ENCODE data around the gene DNAJB6. TPM values are rescaled to one million over a fixed set of nuclear protein-coding genes. Genes with fewer than 3 reads are reported as not detected.

Gene DNAJB6
- total RNA-seq, 2 experiments from 2014 or later, result 103 to 105 TPM

DNA sequence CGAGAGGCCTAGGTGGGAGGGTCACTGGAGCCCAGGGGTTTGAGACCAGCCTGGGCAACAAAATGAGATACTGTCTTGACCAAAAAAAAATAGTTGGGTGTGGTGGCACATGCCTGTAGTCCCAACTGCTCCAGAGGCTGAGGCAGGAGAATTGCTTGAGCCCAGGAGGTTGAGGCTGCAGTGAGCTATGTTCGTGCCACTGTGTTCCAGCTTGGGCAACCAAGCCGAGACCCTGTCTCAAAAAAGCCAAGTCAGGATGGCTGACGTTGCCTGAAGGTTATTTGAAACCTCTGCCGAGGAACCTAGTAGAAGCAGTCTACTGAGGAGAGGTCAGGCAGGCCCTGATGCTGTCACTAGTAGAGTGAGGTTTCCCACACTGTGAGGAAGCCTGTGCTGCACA, 22.8 kb downstream of the DNAJB6 start:
- CTCF ChIA-PET, result interaction anchor here (1.0 kb wide), 1 partner anchor 27 kb away, joined by 4 read pairs; no protein-coding TSS in a partner anchor
- POLR2A ChIA-PET, result no interaction called here

DNA sequence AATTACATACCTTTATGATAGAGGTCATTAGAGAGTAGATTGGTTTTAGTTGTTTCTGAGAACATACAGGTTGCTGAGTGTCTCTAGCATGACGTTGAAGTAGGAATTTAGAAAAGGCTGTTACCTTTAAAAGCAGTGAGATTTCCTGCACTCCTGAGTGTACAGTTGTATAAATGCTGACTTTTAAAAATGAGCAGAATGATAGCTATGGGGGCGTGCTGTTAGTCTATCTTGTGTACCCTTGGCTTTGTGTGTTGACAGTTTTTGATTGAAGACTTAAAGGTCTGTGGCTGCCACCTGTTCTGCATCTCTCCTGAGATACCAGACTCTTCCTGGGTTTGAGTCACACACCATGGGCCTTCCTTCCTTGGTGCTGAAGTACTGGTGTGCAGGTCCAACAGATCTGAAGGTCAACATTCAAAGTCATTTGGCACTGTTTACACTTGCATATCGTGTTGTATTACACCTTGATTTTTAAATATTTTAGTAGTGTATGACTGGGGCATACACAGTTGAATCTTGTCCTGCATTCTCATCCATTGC, 23.8 kb downstream of the DNAJB6 start:
- ChIA-PET POLR2A (no interaction called here), CTCF (no interaction called here)

DNA sequence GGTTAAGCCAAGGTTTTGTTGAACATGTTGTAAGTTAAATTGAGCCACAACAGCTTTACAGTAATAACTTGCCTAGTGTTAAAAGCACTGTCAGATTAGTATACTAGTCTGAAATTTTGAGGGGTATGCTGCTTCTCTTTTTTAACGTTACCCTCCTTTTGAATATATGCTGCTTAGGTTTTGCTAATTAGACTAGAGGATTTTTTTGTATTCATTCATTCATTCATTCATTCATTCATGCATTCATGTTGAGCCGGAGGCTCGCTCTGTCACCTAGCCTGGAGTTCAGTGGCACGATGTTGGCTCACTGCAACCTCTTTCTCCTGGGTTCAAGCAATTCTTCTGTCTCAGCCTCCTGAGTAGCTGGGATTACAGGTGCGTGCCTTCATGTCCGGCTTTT, 24.7 kb downstream of the DNAJB6 start:
- ChIA-PET POLR2A (interaction anchor here (0.6 kb wide), 1 partner anchor 1585 kb away, joined by 3 read pairs; no protein-coding TSS in a partner anchor), CTCF (no interaction called here)

DNA sequence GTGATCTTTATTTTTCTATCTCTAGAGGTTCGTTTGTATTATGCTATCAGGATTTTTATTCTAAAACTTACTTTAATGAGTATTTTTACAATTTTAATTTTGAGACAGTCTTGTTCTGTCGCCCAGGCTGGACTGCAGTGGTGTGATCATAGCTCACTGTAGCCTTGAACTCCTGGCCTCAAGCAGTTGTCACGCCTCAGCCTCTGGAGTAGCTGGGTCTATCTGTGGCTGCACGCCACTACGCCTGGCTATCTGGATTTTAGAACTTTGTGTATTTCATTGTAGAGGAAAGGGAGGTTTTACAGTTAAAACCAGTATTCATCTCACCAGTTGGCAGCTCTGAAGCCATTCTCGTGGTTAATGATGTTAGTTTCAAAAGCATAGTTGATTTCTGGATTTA, 25.9 kb downstream of the DNAJB6 start:
- CTCF ChIA-PET, result no interaction called here
- POLR2A ChIA-PET, result no interaction called here

DNA sequence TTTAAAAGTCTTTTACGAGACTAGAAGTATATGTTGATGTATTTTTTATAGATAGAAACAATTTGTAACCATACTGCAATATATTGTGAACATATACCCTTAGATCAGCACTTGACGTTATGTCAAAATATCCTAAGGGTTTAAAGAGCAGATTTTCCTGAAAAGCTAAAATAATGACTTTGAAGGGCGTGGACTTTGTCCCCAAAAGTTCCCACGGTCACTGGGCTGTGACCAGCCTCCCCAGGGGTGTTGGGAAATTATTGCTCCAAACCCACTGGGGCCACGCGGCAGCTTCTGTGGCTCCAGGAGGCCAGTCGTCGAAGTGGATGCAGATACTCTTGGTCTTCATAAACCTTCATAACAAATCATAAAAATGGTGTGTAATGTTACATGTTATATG, 29.9 kb downstream of the DNAJB6 start:
- CTCF ChIA-PET, result interaction anchor here (1.4 kb wide), 1 partner anchor 12 kb away, joined by 4 read pairs; no protein-coding TSS in a partner anchor
- POLR2A ChIA-PET, result no interaction called here

DNA sequence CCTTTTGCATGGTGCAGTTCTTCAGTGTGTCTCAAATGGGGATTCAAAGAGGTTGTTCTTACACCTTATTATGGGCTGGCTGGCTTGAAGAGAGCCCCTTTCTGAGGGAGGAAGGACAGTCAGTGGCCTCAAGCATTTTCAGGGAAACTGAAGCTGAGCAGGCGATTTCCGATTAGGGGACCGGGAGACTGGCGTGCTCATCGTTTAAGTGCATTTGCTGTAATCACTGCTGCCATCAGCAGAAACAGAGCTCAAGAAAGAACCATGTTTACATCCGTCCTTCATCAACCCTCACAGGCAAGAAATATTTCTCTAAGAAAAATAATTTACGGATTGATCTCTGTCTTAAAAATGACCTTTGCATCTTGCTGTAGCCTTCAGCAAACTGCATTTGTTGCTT, 32.2 kb downstream of the DNAJB6 start:
- POLR2A ChIA-PET, result interaction anchor here (0.5 kb wide), 1 partner anchor 25 kb away, joined by 4 read pairs; no protein-coding TSS in a partner anchor
- CTCF ChIA-PET, result interaction anchor here (1.1 kb wide), 1 partner anchor 18 kb away, joined by 3 read pairs; no protein-coding TSS in a partner anchor

DNA sequence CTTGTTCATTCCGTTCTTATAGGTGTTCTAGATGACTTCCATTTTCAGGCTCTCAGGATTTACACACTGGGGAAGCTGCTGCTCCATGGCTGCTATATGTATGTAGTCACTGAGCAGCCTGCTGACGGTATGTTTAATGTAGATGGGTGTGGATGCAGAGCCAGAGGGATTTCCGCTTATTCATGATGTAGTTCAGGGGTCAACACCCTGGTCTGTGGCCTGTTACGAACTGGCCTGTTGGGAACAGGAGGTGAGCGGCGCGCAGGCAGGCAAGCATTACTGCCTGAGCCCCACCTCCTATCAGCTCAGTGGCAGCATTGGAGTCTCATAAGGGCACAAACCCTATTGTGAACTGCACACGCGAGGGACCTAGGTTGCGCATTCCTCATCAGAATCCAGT, 33.9 kb downstream of the DNAJB6 start:
- ChIA-PET POLR2A (no interaction called here), CTCF (no interaction called here)

DNA sequence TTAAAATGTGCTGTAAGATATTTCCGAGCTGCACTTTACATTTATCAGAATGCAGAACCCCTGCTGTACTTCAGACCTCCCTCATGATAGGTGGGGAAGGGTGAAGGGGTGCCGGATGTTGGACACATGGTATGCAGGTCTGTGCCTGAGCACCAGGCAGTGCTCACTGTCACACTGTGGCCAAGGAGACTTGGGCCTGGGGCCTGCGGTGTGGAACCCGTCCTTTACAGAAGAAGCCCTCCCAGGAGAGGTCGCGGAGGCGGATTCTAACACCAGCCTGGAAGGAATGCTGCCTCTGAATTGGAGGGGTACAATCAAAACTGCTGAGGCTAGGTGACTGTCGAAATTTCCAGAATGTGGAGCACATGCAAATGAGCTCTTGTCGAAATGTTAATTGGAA, 34.5 kb downstream of the DNAJB6 start:
- CTCF ChIA-PET, result interaction anchor here (0.5 kb wide), 1 partner anchor 235 kb away, joined by 3 read pairs; no protein-coding TSS in a partner anchor
- POLR2A ChIA-PET, result no interaction called here

DNA sequence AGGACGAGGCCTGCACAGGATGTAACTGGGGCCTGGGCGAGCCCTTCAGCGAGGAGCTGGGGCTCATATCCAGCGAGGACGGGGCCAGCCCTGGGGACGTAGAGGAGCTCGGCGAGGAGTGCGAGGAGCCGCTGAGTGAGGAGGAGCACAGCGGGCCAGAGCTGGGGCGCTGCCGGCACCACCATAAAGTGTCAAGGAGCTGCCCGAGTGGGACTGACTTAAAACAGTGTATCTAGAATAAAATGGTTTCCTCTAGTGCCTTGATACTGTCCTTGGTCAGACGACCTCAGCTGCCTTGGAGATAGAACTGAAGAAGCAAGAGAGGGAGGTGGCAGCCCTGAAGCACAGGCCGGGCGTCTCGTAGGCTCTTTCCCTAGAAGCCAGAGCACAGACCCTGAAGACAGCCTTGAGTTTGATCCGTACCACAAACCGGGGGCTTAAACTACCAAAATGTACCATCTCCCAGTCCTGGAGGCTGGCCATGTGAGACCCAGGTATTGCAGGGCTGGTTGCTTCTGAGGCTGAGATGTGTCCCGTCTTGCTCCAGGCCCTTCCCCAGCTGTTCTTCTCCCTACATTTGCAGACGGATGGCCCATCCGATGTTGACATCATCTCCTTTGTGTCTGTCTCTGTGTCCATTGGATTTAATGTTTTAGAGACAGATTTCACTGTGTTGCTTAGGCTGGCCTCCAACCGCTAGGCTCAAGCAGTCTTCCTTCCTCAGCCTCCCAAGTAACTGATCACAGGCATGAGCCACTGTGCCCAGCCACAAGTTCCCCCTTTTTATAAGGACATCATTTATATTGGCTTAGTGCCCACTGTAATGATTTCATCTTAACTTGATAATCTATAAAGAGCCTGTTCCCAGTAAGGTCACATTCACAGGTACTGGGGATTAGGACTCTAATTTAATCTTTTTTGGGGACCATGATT, 35.8 kb downstream of the DNAJB6 start:
- CTCF ChIA-PET, result no interaction called here

DNA sequence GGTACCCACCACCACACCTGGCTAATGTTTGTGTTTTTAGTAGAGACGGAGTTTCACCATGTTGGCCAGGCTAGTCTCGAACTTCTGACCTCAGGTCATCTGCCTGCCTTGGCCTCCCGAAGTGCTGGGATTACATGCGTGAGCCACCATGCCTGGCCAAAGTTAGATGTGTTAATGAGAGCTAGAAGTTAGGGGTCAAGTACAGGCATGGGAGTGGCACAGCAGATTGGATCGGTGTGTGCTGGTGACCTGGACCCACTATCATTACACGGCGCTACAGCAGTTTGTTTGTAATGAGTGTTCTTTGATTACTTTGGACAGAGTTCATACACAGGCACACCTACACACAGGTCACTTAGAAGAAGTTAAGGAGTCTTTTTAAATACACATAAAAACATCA, 36.7 kb downstream of the DNAJB6 start:
- ChIA-PET CTCF (no interaction called here), POLR2A (no interaction called here)

More for the DNA sequence above, 35.8 kb downstream of the DNAJB6 start:
- POLR2A ChIA-PET, result no interaction called here

DNA sequence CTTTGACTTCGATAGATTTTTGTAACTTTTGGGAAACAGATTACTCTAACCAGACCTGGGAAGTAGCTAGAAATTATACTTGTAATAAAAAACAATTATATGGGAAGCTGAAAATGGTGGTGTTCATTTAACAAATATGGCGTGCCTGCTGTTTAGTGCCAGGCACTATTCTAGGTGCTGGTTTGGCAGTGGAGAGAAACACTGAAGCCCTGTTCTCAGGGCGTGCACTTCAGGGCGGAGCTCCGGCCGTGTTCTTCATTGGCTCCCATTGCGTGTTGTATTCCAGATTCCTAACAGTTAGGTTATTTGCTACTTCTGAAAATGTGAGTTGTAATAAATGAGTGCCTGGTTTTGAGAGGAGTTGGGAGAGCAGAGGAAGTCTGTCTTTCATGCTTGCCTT, 38.6 kb downstream of the DNAJB6 start:
- CTCF ChIA-PET, result no interaction called here
- POLR2A ChIA-PET, result interaction anchor here (0.6 kb wide), 1 partner anchor 9 kb away, joined by 3 read pairs; no protein-coding TSS in a partner anchor

DNA sequence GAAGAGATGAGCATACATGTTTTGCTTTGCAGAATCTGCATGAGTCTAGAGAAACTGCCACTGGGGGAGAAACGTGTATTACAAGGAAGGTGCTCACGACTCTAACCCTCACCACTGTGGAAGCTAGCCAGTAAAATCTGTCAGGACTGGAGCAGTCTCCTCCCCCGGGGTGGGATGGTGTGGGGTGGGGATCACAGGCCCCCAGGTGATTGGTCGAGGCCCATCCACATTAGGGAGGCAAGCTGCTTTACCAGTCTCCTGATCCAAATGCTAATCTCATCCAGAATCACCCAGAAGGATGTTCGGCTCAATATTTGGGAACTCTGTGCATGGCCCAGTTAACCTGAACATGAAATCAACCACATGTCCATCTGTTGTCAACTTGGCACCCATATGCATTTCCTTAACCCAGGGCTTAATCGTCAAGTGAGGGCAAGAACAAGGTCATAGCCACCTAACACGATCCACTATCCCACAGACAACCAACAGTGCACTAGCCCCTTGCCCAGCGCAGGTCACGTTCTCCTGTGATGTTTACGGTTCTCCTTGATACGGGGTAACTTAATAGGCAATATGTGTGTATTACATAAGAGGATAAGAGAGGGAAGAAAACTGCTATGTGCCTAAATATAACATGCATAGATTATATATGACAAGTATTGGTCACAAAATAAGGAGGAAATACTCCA, 40.8 kb downstream of the DNAJB6 start:
- CTCF ChIA-PET, result interaction anchor here (0.9 kb wide), 1 partner anchor 38 kb away, joined by 3 read pairs; no protein-coding TSS in a partner anchor
- POLR2A ChIA-PET, result no interaction called here

DNA sequence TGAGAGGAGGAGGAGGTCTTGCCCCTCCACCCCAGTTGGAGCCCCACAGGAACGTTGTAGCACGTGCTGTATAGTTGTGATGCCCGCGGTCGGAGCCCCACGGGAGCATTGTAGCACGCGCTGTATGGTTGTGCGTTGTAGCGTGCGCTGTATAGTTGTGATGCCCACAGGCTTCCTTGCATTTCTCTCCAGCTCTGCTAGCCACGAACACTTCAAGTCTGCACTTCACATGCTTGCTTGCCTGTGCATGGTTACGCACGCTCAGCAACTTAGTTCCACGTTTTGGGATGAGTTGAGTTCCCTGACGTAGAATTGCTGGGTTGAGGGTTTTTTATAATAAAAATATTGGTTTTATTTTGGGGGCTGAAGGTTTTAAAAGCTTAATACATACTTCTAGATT, 41.6 kb downstream of the DNAJB6 start:
- POLR2A ChIA-PET, result no interaction called here
- CTCF ChIA-PET, result no interaction called here

DNA sequence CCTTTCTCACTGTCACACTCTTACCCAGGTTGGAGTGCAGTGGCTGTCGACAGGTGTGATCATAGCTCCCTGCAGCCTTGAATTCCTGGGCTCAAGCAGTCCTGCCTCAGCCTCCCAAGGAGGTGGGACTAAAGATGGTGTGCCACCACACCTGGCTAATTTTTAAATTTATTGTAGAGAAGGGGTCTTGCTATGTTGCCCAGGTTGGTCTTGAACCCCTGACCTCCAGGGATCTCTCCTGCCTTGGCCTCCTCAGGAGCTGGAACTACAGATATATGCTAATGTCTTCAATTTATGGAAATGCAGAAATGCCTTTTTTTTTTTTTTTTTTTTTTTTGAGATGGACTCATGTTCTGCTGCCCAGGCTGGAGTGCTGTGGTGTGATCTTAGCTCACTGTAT, 42.7 kb downstream of the DNAJB6 start:
- POLR2A ChIA-PET, result no interaction called here
- CTCF ChIA-PET, result interaction anchor here (0.8 to 0.9 kb wide), 2 partner anchors 13 to 41 kb away, joined by 3 to 4 read pairs; no protein-coding TSS in a partner anchor

DNA sequence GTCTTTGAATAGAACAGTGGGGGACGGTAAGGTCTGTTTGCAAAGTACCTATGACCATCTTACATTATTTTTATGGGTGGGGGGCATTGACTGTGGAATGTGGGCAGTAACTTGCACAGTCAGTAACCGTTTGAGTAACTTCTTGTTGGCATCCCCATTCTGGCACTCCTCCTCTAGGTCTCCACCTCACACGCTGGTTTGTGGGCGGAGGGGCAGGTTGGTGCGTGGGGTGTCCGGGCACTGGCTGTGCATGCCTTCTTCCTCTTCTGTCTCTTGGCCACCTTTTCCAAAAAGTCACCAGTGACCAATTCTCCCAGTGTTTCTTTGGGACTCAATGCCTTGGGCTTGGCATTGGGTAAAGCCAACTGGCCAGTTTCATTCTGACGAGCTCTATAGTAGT, 43.6 kb downstream of the DNAJB6 start:
- POLR2A ChIA-PET, result no interaction called here
- CTCF ChIA-PET, result no interaction called here

DNA sequence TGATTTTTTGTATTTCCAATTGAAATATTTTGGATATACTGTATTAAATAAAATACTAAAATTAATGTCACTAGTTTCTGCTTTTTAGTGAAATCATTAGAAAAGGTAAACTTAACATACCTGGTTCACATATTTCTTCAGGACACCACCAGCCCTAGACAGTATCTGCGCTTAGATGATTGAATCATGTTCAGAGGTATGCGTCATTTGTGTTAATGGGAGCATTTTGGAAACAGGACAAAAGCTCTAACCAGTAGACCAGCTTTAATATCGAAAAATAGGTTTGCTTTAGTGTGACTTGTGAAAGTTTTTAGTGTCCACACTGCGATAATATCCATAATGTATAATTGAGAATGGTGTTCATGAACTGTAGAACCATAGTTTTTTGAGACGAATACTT, 47.1 kb downstream of the DNAJB6 start:
- ChIA-PET POLR2A (no interaction called here), CTCF (interaction anchor here (1.5 kb wide), 1 partner anchor 45 kb away, joined by 6 read pairs; no protein-coding TSS in a partner anchor)

DNA sequence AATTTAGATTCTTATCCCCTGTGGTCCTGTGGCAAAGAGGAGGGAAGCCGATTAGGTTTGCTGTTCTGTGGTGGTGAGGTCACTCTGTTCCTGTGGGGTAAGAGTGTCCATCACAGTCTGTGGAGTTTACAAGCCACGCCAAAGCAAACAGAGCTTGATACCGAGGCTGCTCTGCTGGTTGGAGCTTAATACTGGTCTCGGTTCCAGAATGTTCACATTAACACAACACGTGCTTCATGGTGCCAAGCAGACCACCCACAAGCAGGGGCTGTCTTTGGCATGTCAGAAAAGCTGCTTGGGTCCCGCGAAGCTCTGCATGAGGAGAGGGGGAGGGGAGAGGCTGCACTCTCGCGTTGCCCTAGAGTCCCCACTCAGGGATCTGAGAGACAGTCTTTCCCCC, 47.5 kb downstream of the DNAJB6 start:
- ChIA-PET CTCF (interaction anchor here (1.5 kb wide), 1 partner anchor 45 kb away, joined by 6 read pairs; no protein-coding TSS in a partner anchor), POLR2A (interaction anchor here (0.7 kb wide), 1 partner anchor 9 kb away, joined by 3 read pairs; no protein-coding TSS in a partner anchor)

DNA sequence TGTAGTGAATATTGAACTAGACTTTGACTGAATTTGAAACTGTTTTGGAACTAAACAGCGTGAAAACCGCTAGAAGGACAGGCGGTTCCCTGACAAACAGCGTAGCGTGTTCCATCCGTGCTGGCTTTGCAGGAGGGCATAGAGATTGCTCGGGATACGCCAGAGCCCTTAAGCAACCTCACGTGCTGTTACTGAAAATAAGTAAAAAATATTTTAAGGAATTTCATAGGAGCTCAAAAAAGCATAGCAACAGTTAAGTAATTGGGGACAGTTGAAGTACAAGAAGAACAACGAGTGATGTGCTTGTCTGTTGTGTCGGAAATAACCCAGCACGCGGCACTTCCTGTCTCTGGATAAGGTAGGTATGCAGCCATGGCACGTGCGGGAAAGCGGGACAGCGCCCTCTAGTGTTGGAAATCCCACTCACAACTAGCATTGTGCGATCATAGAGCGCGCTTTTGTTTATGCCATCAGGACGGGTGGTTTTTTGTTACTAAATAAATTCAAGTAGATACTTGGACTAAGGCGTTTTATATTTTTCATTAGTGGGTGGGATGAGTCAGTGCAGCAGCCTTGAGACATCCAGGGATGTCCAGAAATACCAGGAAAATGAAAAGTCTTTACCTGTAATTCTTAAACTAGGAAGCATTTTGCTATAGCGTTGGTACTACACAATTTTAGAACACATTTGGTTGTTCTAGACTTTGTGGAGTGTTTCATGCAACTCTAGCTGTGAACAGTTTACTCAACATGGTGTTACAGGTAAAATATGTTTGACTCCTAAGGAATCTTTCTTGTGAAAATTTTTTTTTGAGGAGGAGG, 50.4 kb downstream of the DNAJB6 start:
- ChIA-PET CTCF (interaction anchor here (0.6 to 1.2 kb wide), 7 partner anchors 9 to 137 kb away, joined by 3 to 4 read pairs (median 3); no protein-coding TSS in a partner anchor), POLR2A (interaction anchor here (0.5 kb wide), 1 partner anchor 154 kb away, joined by 3 read pairs; no protein-coding TSS in a partner anchor)

DNA sequence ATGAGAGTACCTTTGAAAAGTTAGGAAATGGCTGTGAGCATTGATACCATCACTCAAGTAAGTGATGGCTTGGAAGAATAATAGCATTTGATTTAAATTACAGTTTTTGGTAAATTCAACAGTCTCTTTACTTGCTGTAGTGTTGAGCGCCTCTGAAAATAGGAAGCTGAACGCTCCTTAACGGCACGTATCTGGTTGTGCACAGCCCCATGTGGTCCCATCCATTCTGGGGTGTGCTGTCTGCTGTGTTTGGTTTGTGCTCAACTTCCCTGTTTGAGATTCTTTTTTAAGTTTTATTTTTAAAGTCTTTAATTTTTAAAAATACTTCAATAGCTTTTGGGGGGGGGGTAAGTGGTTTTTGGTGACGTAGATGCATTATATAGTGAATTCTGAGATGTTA, 51.5 kb downstream of the DNAJB6 start:
- ChIA-PET CTCF (interaction anchor here (1.2 kb wide), 1 partner anchor 138 kb away, joined by 3 read pairs; no protein-coding TSS in a partner anchor), POLR2A (interaction anchor here (0.5 kb wide), 1 partner anchor 1620 kb away, joined by 4 read pairs; no protein-coding TSS in a partner anchor)

All from activated CD8-positive, alpha-beta memory T cell treated with anti-CD3 and anti-CD28 coated beads for 36 hours (primary cell).